Left lung (tissue), 10 donors: Measurements from ENCODE around the gene BBIP1. TPM values are rescaled to one million over a fixed set of nuclear protein-coding genes. Genes with fewer than 3 reads are reported as not detected.
"Not testable (repeated sequence)": the region's sequence is repeated elsewhere in the genome, so short reads cannot be mapped to it uniquely, and the experiment has no call there.

Experiments
- ATAC-seq: fragments of 200-7000 bp; cut with Tn5 transposase; one replicate; pipeline ENCODE4 v1.9.1; 2020; ENCODE audit warnings: moderate library complexity
- DNase-seq, 4 donors: peaks; one replicate each; pipeline ENCODE4 v3.0.0-alpha.2; 2013 to 2020
- H3K27ac ChIP-seq, 2 donors: fragments of 200-600 bp; sonication (generic) in 1 of 2; one replicate each; pipeline versions ENCODE4 v1.5.0 to v1.8.0; 2020 to 2021
- H3K27me3 ChIP-seq, 2 donors: fragments of 200-600 bp; sonication (generic) in 1 of 2; one replicate each; pipeline versions ENCODE4 v1.5.0 to v1.8.0; 2020 to 2021
- H3K36me3 ChIP-seq, 2 donors: fragments of 200-600 bp; sonication (generic) in 1 of 2; one replicate each; pipeline versions ENCODE4 v1.5.0 to v1.8.0; 2020 to 2021
- H3K4me1 ChIP-seq, 2 donors: fragments of 200-600 bp; one replicate each; pipeline ENCODE4 v1.8.0; 2021
- H3K4me3 ChIP-seq, 2 donors: fragments of 200-600 bp; sonication (generic) in 1 of 2; one replicate each; pipeline versions ENCODE4 v1.5.0 to v1.8.0; 2020 to 2021; ENCODE audit warnings: mild to moderate bottlenecking in 1 of 2
- H3K9me3 ChIP-seq, 2 donors: fragments of 200-600 bp; sonication (generic) in 1 of 2; one replicate each; pipeline versions ENCODE4 v1.5.0 to v1.8.0; 2020 to 2021
- CTCF ChIP-seq, 2 donors: fragments of 200-600 bp; sonication (generic) in 1 of 2; IDR thresholded peaks; one replicate each; pipeline versions ENCODE4 v1.5.0 to v1.8.0; 2021; ENCODE audit warnings: antibody characterized with exemption in 2 of 2
- intact Hi-C, 2 donors: fragments of 100-400 bp; cut with DNase I; formaldehyde crosslinking; loops; one replicate each; pipeline versions ENCODE4 v1.11.2 to v1.14.2; 2022
- polyA plus RNA-seq, 6 donors: library from polyadenylated mRNA; unstranded; fragments of 120-200 nt; gene quantifications; one replicate each; pipeline ENCODE4 v1.2.1, GENCODE V29; 2013; ENCODE audit not compliant: insufficient read length in 6 of 6
- total RNA-seq, 2 donors: library from RNA; stranded (reverse); fragmentation: NEBNext Ultra II Directional; extraction: Animal tissue kit (Norgen Biotek cat#: 25700); gene quantifications; one replicate each; pipeline ENCODE4 v1.2.1, GENCODE V29; 2021
- donor health status: DM: no; HTN: yes; CAD: no.
- donor health status: DM: no; HTN: no; CAD: no.

Gene BBIP1
- total and polyA plus RNA-seq, 8 donors, result 22.6 to 62.9 (median 52.2) TPM

GRCh38 chr10:110919349-110919931 is 460 bp upstream of the BBIP1 start, which contains the start of gene SHOC2:
SHOC2 (plus strand) TSS chr10:110919604; CDS start chr10:110964359, 44,755 bp downstream.
- TF ChIP-seq CTCF (IDR thresholded peaks at IDR 0.05), result peak in 1 of 2 donors; percentile 17
- ATAC-seq (peak; percentile 36), DNase-seq (peak in 2 of 4 donors; percentile 99 to 100)
- intact Hi-C loops, result no loop called here
- Histone ChIP-seq H3K27me3 (no peaks in the 10 kb centered on the region), H3K27ac (peak within 1 kb of the TSS; percentile 99 to 100), H3K36me3 (no peaks in the 10 kb centered on the region), H3K9me3 (no peaks in the 10 kb centered on the region), H3K4me3 (peak within 1 kb of the TSS; percentile 56 to 62), H3K4me1 (peaks cover 4 to 40% of the 10 kb centered on the region in 2 donors)

- intact Hi-C loops, result no loop called here
- peak in 3 of 4 donors; percentile 97 to 99 (median 98) for DNase-seq
- Histone ChIP-seq H3K27me3 (no peaks in the 10 kb centered on the region), H3K9me3 (no peaks in the 10 kb centered on the region), H3K4me3 (peak overlapping the region; percentile 51 to 56), H3K36me3 (no peaks in the 10 kb centered on the region), H3K4me1 (peaks cover 4 to 30% of the 10 kb centered on the region in 2 donors), H3K27ac (peak overlapping the region; percentile 99 to 100)
- no peak for TF ChIP-seq CTCF (IDR thresholded peaks at IDR 0.05)
- no peak for ATAC-seq
Observed at GRCh38 chr10:110918269-110918642, 724 bp downstream of the BBIP1 start.

- intact Hi-C loops, result no loop called here
- ATAC-seq (no peak), DNase-seq (no peak)
- Histone ChIP-seq H3K27ac (no peak overlapping the region), H3K9me3 (no peaks in the 10 kb centered on the region), H3K36me3 (no peaks in the 10 kb centered on the region), H3K27me3 (no peaks in the 10 kb centered on the region), H3K4me3 (no peak overlapping the region), H3K4me1 (peaks cover 4 to 24% of the 10 kb centered on the region in 2 donors)
- TF ChIP-seq CTCF (IDR thresholded peaks at IDR 0.05), result no peak
Observed at GRCh38 chr10:110916554-110917346, 2.2 kb downstream of the BBIP1 start.

GRCh38 chr10:110915600-110915999 is 3.4 kb downstream of the BBIP1 start:
- intact Hi-C loops, H3K9me3 ChIP-seq, H3K4me3 ChIP-seq, H3K27me3 ChIP-seq, H3K27ac ChIP-seq, ATAC-seq, H3K36me3 ChIP-seq, DNase-seq: not testable (repeated sequence)
- H3K4me1 ChIP-seq, result peaks cover 4 to 12% of the 10 kb centered on the region in 2 donors

- ATAC-seq (no peak), DNase-seq (no peak)
- intact Hi-C loops, result no loop called here
- no peaks in the 10 kb centered on the region for H3K36me3 ChIP-seq
- no peaks in the 10 kb centered on the region for H3K27me3 ChIP-seq
- H3K9me3 ChIP-seq, result no peaks in the 10 kb centered on the region
- H3K4me3 ChIP-seq, result no peak overlapping the region
- peaks cover 4 to 11% of the 10 kb centered on the region in 2 donors for H3K4me1 ChIP-seq
- no peak for TF ChIP-seq CTCF (IDR thresholded peaks at IDR 0.05)
- H3K27ac ChIP-seq, result no peak overlapping the region
Observed at GRCh38 chr10:110915035-110915434, 3.9 kb downstream of the BBIP1 start.
